NOMO-1 treated with dmso at 0.1 percent for 144 hours (cell line): Measurements from ENCODE around the gene SLC29A4.
"Not testable (repeated sequence)": the region's sequence is repeated elsewhere in the genome, so short reads cannot be mapped to it uniquely, and the experiment has no call there.

Experiments
- DNase-seq: peaks from one replicate; lab custom pipeline; 2025; ENCODE audit not compliant: unreplicated experiment; lab: John Stamatoyannopoulos, UW

SLC29A4 gene

DNA sequence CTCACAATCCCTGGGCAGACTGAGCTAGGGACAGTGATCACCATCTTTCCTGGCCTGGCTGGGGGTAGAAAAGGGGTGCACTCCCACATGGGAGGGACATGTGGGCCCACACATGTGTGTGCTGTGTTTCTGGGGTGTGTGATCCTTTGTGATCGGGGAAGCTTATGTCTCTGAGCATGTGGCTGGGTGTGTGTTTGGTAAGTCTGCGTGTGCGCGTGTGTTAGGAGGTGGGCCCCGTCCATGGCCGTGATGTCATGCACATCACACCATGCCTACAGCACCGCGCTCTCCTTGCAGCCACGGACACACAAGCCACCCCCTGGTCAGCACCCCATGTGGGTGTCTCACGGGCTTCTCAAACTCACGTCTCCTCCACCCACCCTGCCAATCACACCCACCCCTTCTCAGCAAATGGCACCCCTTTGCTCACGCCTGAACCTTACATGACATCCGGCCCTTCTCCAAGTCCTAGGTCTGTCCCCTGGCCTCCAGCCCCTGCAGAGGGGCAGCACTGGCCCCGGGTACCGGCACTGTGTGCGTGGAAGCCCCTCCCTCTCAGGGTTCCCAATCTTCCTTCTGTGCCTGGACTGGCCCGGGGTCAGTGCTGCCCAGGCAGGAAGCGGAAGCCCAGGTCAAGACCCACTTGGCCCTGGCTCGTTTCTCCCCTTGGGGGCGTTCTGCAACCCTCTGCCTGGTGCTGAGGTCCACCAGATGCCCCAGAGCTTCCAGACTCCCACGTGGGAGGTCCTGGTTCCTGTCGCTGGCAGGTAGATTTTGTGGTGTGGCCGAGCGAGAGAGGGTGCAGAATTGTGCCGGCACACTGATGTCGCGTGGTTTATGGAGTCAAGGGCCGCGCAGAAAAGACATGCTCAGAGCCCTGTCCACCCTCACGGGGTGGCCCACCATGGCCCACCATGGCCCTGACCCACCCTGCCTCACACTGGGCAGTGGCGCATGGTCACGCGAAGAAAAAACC lies 12.6 kb downstream of the SLC29A4 start:
- DNase-seq: no peak

GRCh38 chr7:5296015-5296610 lies 13.4 kb downstream of the SLC29A4 start:
- DNase-seq: no peak

GRCh38 chr7:5296611-5297226 lies 14.0 kb downstream of the SLC29A4 start:
- DNase-seq: no peak

DNA sequence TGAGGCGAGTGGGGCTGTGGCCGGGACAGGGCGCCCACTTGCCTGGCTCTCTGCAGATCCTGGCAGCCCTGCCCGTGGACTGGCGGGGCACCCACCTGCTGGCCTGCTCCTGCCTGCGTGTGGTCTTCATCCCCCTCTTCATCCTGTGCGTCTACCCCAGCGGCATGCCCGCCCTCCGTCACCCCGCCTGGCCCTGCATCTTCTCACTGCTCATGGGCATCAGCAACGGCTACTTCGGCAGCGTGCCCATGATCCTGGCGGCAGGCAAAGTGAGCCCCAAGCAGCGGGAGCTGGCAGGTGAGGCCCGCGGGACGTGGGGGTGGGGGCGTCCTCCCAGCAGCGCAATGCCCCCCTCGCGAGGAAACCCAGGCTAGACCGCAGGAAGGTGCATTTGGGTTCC lies 17.6 kb downstream of the SLC29A4 start:
- DNase-seq: no peak

DNA sequence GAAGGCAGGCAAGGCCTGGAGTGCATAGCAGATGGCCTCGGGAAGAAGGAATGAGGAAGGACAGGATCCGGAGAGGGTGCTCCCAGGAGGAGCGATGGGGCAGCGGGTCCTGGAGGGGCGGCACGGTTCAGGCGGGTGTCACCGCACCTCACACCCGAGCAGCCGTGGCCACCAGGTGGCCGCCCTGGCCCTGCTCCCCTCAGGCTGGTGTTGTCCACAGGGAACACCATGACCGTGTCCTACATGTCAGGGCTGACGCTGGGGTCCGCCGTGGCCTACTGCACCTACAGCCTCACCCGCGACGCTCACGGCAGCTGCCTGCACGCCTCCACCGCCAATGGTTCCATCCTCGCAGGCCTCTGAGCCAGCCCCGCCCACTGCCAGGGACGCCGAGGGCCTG lies 19.8 kb downstream of the SLC29A4 start:
- no peak for DNase-seq

GRCh38 chr7:5303061-5303460 lies 20.3 kb downstream of the SLC29A4 start:
- no peak for DNase-seq

DNA sequence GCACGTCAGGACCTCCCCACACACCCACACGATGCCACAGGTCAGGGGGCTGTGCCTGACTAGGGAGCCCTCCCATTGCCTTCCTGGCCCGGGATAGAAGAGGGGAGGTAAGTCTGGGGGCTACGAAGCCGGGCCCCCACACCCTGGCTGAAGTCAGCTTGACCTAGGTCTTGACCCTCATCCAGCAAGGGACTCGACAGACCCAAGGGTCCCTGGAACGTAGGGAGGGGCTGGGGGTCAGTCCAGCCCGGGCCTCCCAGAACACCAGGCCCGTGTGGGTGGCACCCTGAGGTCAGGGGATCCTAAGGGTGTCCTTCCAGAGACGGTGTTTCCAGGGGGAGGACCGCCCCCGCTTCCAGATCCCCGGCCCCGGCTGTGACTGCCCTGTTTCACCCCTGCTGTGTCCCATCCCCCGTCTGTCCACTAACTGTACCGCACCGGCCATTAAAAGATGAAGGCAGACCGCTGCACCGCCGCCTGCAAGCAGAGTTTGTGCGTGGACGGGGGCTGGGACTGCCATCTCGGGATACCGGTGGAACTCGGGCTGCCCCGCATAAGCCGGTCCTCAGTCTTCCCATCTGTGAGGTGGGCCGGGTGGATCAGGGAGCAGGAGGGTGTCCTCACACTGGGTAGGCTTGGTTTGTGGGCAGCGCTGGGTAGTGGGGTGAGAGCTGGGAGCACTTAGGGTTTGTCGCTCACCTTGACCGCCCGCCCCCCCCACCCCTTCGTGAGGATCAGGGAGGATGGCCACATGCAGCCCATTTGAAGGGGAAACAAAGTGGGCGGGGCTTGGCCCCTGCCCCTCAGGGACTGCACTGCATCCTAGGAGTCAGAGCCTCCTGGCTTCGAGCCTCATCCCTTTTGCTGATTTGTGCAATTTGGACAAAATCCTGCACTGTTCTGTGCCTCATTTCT lies 21.1 kb downstream of the SLC29A4 start:
- DNase-seq: no peak

DNA sequence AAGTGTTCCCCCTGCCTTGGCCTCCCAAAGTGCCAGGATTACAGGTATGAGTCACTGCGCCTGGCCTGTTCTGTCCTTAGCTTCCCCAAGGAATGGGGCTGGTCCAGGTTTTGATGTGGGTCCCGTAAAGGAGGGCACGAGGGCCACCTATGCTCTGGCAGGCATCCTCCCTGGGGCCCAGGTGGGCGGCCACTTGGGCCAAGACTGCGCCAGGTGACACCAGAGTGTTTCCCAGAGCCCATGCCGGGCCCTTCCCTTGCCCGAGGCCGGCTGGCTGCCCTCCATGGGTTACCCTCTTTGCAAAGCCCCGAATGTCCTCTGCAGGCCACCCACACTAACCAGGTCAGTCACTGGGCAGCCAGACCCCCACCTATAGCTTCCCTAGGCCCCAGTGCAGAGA lies 22.3 kb downstream of the SLC29A4 start:
- not testable (repeated sequence) for DNase-seq

- not testable (repeated sequence) for DNase-seq
These were observed 24.7 kb downstream of the SLC29A4 start for GRCh38 chr7:5307221-5308142.

GRCh38 chr7:5309146-5309545 lies 26.4 kb downstream of the SLC29A4 start:
- DNase-seq: no peak

- DNase-seq: no peak
These were observed 28.2 kb downstream of the SLC29A4 start for GRCh38 chr7:5310822-5311405.

DNA sequence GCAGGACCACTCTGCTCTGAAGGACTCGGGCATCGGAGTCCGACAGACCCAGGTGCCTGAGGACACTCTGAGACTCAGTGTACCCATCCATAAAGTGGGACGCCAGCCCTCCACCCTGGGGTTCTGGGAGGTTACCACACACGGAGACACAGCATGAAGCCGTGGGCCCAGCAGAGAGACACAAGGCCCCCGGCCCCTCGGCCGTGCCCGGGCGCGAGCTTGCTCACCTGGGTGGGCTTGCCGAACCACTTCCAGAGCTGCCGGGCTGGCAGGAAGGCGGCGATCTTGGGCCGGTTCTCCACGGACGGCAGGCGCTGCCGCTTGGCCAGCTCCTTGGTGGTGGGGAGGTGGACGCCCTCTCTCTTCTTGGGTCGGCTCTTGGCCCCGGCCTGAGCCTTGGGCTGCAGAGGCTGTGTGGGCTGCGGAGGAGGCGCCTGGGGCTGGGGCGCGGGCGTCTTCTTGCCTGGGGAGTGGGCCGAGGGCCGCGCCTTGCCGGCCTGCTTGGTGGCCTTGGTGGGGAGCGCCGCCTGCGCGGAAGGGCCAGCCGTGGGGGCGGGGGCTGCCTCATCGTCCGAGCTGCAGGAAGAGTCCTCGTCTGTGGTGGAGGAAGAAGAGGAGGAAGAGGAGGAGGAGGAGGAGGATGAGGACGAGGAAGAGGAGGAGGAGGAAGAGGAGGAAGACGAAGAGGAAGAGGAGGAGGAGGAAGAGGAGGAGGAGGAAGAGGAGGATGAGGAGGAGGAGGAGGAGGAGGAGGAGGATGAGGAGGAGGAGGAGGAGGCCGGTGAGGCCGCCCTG lies 29.7 kb downstream of the SLC29A4 start:
- DNase-seq: not testable (repeated sequence)

GRCh38 chr7:5313076-5313885 lies 30.5 kb downstream of the SLC29A4 start:
- DNase-seq: not testable (repeated sequence)

- no peak for DNase-seq
These were observed 32.1 kb downstream of the SLC29A4 start for GRCh38 chr7:5314864-5315263.

- no peak for DNase-seq
These were observed 33.0 kb downstream of the SLC29A4 start for GRCh38 chr7:5315761-5316160.

DNA sequence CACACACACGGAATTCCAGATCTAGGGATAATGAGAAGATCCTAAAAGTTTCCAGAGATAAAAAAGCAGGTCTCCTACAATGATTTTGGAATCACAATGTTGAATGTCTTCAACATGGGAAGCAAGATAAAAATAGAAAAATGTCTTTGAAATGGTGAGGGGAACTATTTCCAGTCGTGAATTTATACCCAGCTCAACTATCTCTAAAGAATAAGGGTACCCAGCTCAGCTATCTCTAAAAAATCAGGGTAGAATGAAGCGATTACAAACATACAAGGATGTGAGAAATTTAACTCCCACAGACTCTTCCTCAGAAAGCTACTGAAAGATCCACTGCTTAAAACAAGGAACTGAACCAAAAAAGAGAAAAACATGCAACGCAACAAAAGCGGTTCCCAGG lies 35.9 kb downstream of the SLC29A4 start:
- DNase-seq: not testable (repeated sequence)

DNA sequence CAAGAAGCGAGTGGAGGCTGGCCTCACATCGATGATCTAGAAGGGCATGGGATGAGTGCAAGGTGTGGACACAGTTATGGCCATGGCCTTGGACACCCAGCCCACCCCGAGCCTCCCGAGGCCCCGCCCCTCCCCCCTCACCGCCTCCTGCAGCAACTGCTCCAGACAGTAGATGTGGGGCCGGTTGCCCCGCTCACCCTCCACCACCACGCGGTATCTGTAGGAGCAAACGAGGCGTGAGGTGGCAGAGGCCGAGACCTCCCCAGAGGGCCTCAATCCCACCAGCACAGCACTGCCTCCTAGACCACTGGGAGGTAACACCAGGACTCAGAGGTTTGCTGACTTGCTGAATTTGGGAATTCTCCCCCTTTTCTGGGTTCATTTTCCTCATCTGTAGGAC lies 37.6 kb downstream of the SLC29A4 start:
- DNase-seq: no peak
